ENCODE measurements around the gene SMG5.

The SMG5 gene

GRCh38 chr1:156276966-156277381 lies 5.7 kb downstream of the SMG5 start:
- no peak for DNase-seq

GRCh38 chr1:156276532-156276931 lies 6.1 kb downstream of the SMG5 start:
- no peak for DNase-seq

GRCh38 chr1:156270314-156270713 lies 12.3 kb downstream of the SMG5 start:
- DNase-seq = no peak

- no peak for DNase-seq
Measured at GRCh38 chr1:156268336-156268735, 14.3 kb downstream of the SMG5 start.

- no peak for DNase-seq
Measured at GRCh38 chr1:156266051-156266450, 16.6 kb downstream of the SMG5 start.

GRCh38 chr1:156263288-156263655 lies 19.4 kb downstream of the SMG5 start:
- no peak for DNase-seq

- DNase-seq = no peak
Measured at GRCh38 chr1:156262461-156263287, 20.0 kb downstream of the SMG5 start.

- no peak for DNase-seq
Measured at GRCh38 chr1:156260896-156261295, 21.7 kb downstream of the SMG5 start.

GRCh38 chr1:156259805-156260204 lies 22.8 kb downstream of the SMG5 start:
- no peak for DNase-seq

- no peak for DNase-seq
Measured at GRCh38 chr1:156258859-156259258, 23.8 kb downstream of the SMG5 start.

GRCh38 chr1:156257711-156258110 lies 24.9 kb downstream of the SMG5 start:
- no peak for DNase-seq

GRCh38 chr1:156253634-156254033 lies 29.0 kb downstream of the SMG5 start:
- DNase-seq = no peak

GRCh38 chr1:156251527-156251926 lies 31.1 kb downstream of the SMG5 start:
- no peak for DNase-seq

- no peak for DNase-seq
Measured at GRCh38 chr1:156249593-156249992, 33.0 kb downstream of the SMG5 start.

- no peak for DNase-seq
Measured at GRCh38 chr1:156248323-156248683, 34.3 kb downstream of the SMG5 start.

GRCh38 chr1:156247460-156248322 lies 34.9 kb downstream of the SMG5 start, which contains the start of gene PAQR6:
Gene PAQR6, minus strand, starts transcription at chr1:156248056. Its CDS starts 1,325 bp downstream, at chr1:156246731.
- DNase-seq = no peak

GRCh38 chr1:156246781-156247459 lies 35.7 kb downstream of the SMG5 start:
- DNase-seq = no peak

- DNase-seq = no peak
Measured at GRCh38 chr1:156246241-156246780, 36.3 kb downstream of the SMG5 start.

- DNase-seq = no peak
Measured at GRCh38 chr1:156245451-156246232, 37.0 kb downstream of the SMG5 start.

- no peak for DNase-seq
Measured at GRCh38 chr1:156244712-156245111, 37.9 kb downstream of the SMG5 start.

- DNase-seq = no peak
Measured at GRCh38 chr1:156244126-156244525, 38.5 kb downstream of the SMG5 start.

- no peak for DNase-seq
Measured at GRCh38 chr1:156242738-156243137, 39.9 kb downstream of the SMG5 start.

All from NCI-H1105 (cell line).